Measurements from ENCODE around the gene MAGI2. TPM values are rescaled to one million over a fixed set of nuclear protein-coding genes. Genes with fewer than 3 reads are reported as not detected.

The MAGI2 gene
- total and polyA plus RNA-seq, 2 donors (not counting 3 experiments of a cell fraction or from before 2014, with no cell fraction given) = 0.28 to 6.0 TPM

GRCh38 chr7:78634093-78634492 is 819.4 kb downstream of the MAGI2 start:
- H3K27me3 ChIP-seq (ENCODE audit: control insufficient read depth in 2 of 2, insufficient read depth in 2 of 2, low read length in 2 of 2) = no peaks in the 10 kb centered on the region
- H3K4me2 ChIP-seq (ENCODE audit: insufficient read depth, low read length) = no peak overlapping the region
- no peak for TF ChIP-seq POLR2AphosphoS5 (IDR thresholded peaks at IDR 0.05; ENCODE audit: insufficient read depth, low read depth, low read length)
- no peak for TF ChIP-seq JUN (IDR thresholded peaks at IDR 0.05; ENCODE audit: borderline replicate concordance, insufficient read depth, insufficient read length, low read depth)
- TF ChIP-seq FOS (IDR thresholded peaks at IDR 0.05; ENCODE audit: borderline replicate concordance, insufficient read depth, low read length) = no peak
- TF ChIP-seq GATA2 (IDR thresholded peaks at IDR 0.05; ENCODE audit: insufficient read depth, insufficient read length, low read depth, low read length) = no peak
- no peak for TF ChIP-seq MAX (IDR thresholded peaks at IDR 0.05; ENCODE audit: insufficient read depth, insufficient read length)
- TF ChIP-seq EZH2 (IDR thresholded peaks at IDR 0.05; ENCODE audit: borderline replicate concordance, low read depth, low read length, severe bottlenecking) = no peak
- TF ChIP-seq MYC (IDR thresholded peaks at IDR 0.05; ENCODE audit: low read depth, low read length) = no peak
- TF ChIP-seq CTCF (IDR thresholded peaks at IDR 0.05; ENCODE audit: extremely low read depth in 1 of 2, insufficient read depth in 1 of 2, low read depth in 1 of 2, low read length in 2 of 2) = no peak
- TF ChIP-seq POLR2A (IDR thresholded peaks at IDR 0.05; ENCODE audit: low read depth, low read length) = no peak
- no TSS peak for BruUV-seq (replicated peaks)
- H4K20me1 ChIP-seq (replicated peaks; ENCODE audit: control insufficient read depth, extremely low read depth, insufficient read depth, low read length) = no peaks in the 10 kb centered on the region
- ChIA-PET CTCF (interaction anchor here (1.3 kb wide), 1 partner anchor 9 kb away, joined by 3 read pairs; no protein-coding TSS in a partner anchor), POLR2A (no interaction called here)
- H3K9me1 ChIP-seq (replicated peaks; ENCODE audit: control insufficient read depth, extremely low read depth, insufficient read depth, low read length) = no peaks in the 10 kb centered on the region
- no peak overlapping the region for H3K27ac ChIP-seq (ENCODE audit: insufficient read depth, low read depth, low read length)
- no peaks in the 10 kb centered on the region for H3K36me3 ChIP-seq (ENCODE audit: control insufficient read depth in 2 of 2, extremely low read depth in 1 of 2, insufficient read depth in 2 of 2, low read length in 2 of 2)
- no peak for DNase-seq (ENCODE audit: low read depth, low spot score)
- no peak for FAIRE-seq
- H3K4me1 ChIP-seq (ENCODE audit: control insufficient read depth, extremely low read depth, insufficient read depth, low read length) = no peaks in the 10 kb centered on the region
- H3K79me2 ChIP-seq (ENCODE audit: control insufficient read depth, insufficient read depth, low read length) = no peaks in the 10 kb centered on the region
- H3K9ac ChIP-seq (replicated peaks; ENCODE audit: extremely low read depth, insufficient read depth, low read length) = no peak overlapping the region
- no peak overlapping the region for H2AFZ ChIP-seq (ENCODE audit: low read depth, low read length)
- intact Hi-C loops (cut with micrococcal nuclease) = no loop called here
- H3K9me3 ChIP-seq (replicated peaks; ENCODE audit: control insufficient read depth, insufficient read depth, low read length) = no peaks in the 10 kb centered on the region
- H3K4me3 ChIP-seq (replicated peaks in 1 of 3; ENCODE audit: insufficient read depth in 1 of 3, low read depth in 1 of 3, low read length in 3 of 3) = no peak overlapping the region
- dilution Hi-C loops (cut with MboI; ENCODE audit: extremely low pct_ligation_motif_present, low sequenced_read_pairs) = no loop called here
